HCT116 (cell line): ENCODE results near the gene CYB5B. TPM values are rescaled to one million over a fixed set of nuclear protein-coding genes. Genes with fewer than 3 reads are reported as not detected.

Experiments used
- ATAC-seq: fragments of 200-7000 bp; cut with Tn5 transposase; 2 replicates; pipeline ENCODE4 v1.9.1; 2020; ENCODE audit warnings: mild to moderate bottlenecking, moderate library complexity
- Bru-seq: library from RNA; stranded (reverse); fragments of 400-500 nt; gene quantifications from one replicate; lab custom pipeline; 2021; lab: Mats Ljungman, UMichigan
- BruChase-seq, 2 experiments: library from RNA; stranded (reverse); fragments of 400-500 nt; gene quantifications; one replicate each; lab custom pipeline; 2021; lab: Mats Ljungman, UMichigan
- BruUV-seq: library from RNA; stranded (reverse); fragments of 400-500 nt; replicated peaks from 2 replicates; lab custom pipeline; 2021; lab: Mats Ljungman, UMichigan
- CTCF ChIA-PET: fragments of 300-600 bp; sonication (Branson Sonifier 250); formaldehyde crosslinking; loops from one replicate; lab custom pipeline; 2021; ENCODE audit warnings: antibody characterized with exemption; lab: Charles Lee
- POLR2A ChIA-PET: fragments of 300-600, 350-600 bp; sonication (Branson Sonifier 250); formaldehyde crosslinking; loops from one replicate; lab custom pipeline; 2021; ENCODE audit warnings: antibody characterized with exemption; lab: Charles Lee
- RAD21 ChIA-PET, 2 experiments: fragments of 300-600 bp; sonication (Branson Sonifier 250); formaldehyde crosslinking; loops; one replicate each; lab custom pipeline; 2023; ENCODE audit warnings: low total read pairs in 2 of 2; ENCODE audit not compliant: uncharacterized antibody in 2 of 2, unreplicated experiment in 2 of 2, low non-redundant PET in 1 of 2; lab: Charles Lee
- DNase-seq: peaks from one replicate; pipeline ENCODE4 v3.0.0-alpha.2; 2010; ENCODE audit warnings: low read depth, low spot score
- H2AFZ ChIP-seq: fragments of 200-600 bp; shearing (Covaris generic), sonication (generic); 2 replicates; pipeline ENCODE4 v1.6.1; 2017; ENCODE audit warnings: low read depth, mixed run types, mixed read lengths, antibody characterized with exemption, low read length; ENCODE audit not compliant: poor library complexity, severe bottlenecking
- H3K27ac ChIP-seq: 2 replicates; pipeline ENCODE4 v1.5.1; 2012; ENCODE audit warnings: low read depth, low read length
- H3K27me3 ChIP-seq: fragments of 200-600 bp; sonication (generic); 2 replicates; pipeline ENCODE4 v1.6.1; 2016; ENCODE audit warnings: mixed run types, low read length, mixed read lengths; ENCODE audit not compliant: insufficient read depth
- H3K36me3 ChIP-seq, 2 experiments: fragments of 200-500 bp in 1 of 2; fragments of 200-600 bp in 1 of 2; sonication (Bioruptor generic) in 1 of 2; sonication (generic) in 1 of 2; 2 replicates each; pipeline versions ENCODE4 v1.5.1 to v1.6.1; 2014 to 2016; ENCODE audit warnings: low read length in 2 of 2, inconsistent platforms in 1 of 2, mixed read lengths in 1 of 2, mixed run types in 1 of 2; ENCODE audit not compliant: insufficient read depth in 2 of 2, control insufficient read depth in 1 of 2
- H3K4me1 ChIP-seq, 2 experiments: fragments of 200-600 bp in 1 of 2; sonication (generic) in 1 of 2; 2 replicates each; pipeline versions ENCODE4 v1.5.1 to v1.6.1; 2012 to 2017; ENCODE audit warnings: low read length in 2 of 2, inconsistent platforms in 1 of 2, mild to moderate bottlenecking in 1 of 2, mixed read lengths in 1 of 2, mixed run types in 1 of 2, moderate library complexity in 1 of 2; ENCODE audit not compliant: insufficient read depth in 2 of 2, control insufficient read depth in 1 of 2
- H3K4me2 ChIP-seq: fragments of 200-600 bp; sonication (generic); 2 replicates; pipeline ENCODE4 v1.6.1; 2017; ENCODE audit warnings: mixed run types, low read length, mixed read lengths
- H3K4me3 ChIP-seq, 2 experiments: fragments of 200-600 bp in 1 of 2; sonication (generic) in 1 of 2; replicated peaks in 1 of 2; 2 replicates each; pipeline ENCODE4 v1.5.1; 2011 to 2016; ENCODE audit warnings: low read length in 2 of 2, control low read depth in 1 of 2, low read depth in 1 of 2, mild to moderate bottlenecking in 1 of 2, mixed read lengths in 1 of 2, mixed run types in 1 of 2
- H3K79me2 ChIP-seq: fragments of 200-600 bp; sonication (generic); 2 replicates; pipeline ENCODE4 v1.6.1; 2017; ENCODE audit warnings: mild to moderate bottlenecking, mixed run types, low read length, moderate library complexity, mixed read lengths; ENCODE audit not compliant: insufficient read depth
- H3K9ac ChIP-seq: fragments of 200-600 bp; sonication (generic); 2 replicates; pipeline ENCODE4 v1.6.1; 2016; ENCODE audit warnings: low read length, mixed read lengths
- H3K9me2 ChIP-seq: fragments of 200-600 bp; sonication (generic), shearing (Covaris generic); 2 replicates; pipeline ENCODE4 v1.6.1; 2017; ENCODE audit warnings: mixed run types, mild to moderate bottlenecking, moderate library complexity; ENCODE audit not compliant: insufficient read depth
- H3K9me3 ChIP-seq, 2 experiments: fragments of 200-500 bp in 1 of 2; fragments of 200-600 bp in 1 of 2; sonication (Bioruptor generic) in 1 of 2; sonication (generic) in 1 of 2; 2 replicates each; pipeline ENCODE4 v1.6.1; 2014 to 2017; ENCODE audit warnings: low read length in 2 of 2, mixed read lengths in 2 of 2, inconsistent platforms in 1 of 2, low read depth in 1 of 2, mild to moderate bottlenecking in 1 of 2, mixed run types in 1 of 2, moderate library complexity in 1 of 2; ENCODE audit not compliant: control insufficient read depth in 1 of 2, insufficient read depth in 1 of 2
- H4K20me1 ChIP-seq: fragments of 200-600 bp; sonication (generic), shearing (Covaris generic); 2 replicates; pipeline ENCODE4 v1.6.1; 2017; ENCODE audit warnings: mixed run types, mild to moderate bottlenecking, moderate library complexity; ENCODE audit not compliant: insufficient read depth
- ATF3 ChIP-seq: IDR thresholded peaks from 2 replicates; pipeline ENCODE4 v1.6.1; 2012
- CTCF ChIP-seq, 3 experiments: fragments of 200-600 bp in 1 of 3; sonication (generic) in 1 of 3; IDR thresholded peaks in 2 of 3; conservative IDR thresholded peaks in 1 of 3; 2 replicates each; pipeline ENCODE4 v1.5.1; 2012 to 2017; ENCODE audit warnings: low read depth in 2 of 3, low read length in 2 of 3, antibody characterized with exemption in 1 of 3, borderline replicate concordance in 1 of 3, control low read depth in 1 of 3, mild to moderate bottlenecking in 1 of 3, mixed read lengths in 1 of 3, mixed run types in 1 of 3, moderate library complexity in 1 of 3; ENCODE audit not compliant: insufficient read depth in 1 of 3
- ELF1 ChIP-seq: IDR thresholded peaks from 2 replicates; pipeline ENCODE4 v1.6.1; 2012; ENCODE audit warnings: low read depth, borderline replicate concordance
- EZH2phosphoT487 ChIP-seq: fragments of 200-600 bp; IDR thresholded peaks from 2 replicates; pipeline ENCODE4 v1.6.1; 2018; ENCODE audit warnings: antibody characterized with exemption, borderline replicate concordance
- MAX ChIP-seq: IDR thresholded peaks from 2 replicates; pipeline ENCODE4 v1.6.1; 2012
- REST ChIP-seq: IDR thresholded peaks from 2 replicates; pipeline ENCODE4 v1.6.1; 2012; ENCODE audit warnings: low read depth
- SIN3A ChIP-seq: IDR thresholded peaks from 2 replicates; pipeline ENCODE4 v1.6.1; 2012; ENCODE audit warnings: low read depth
- SP1 ChIP-seq: IDR thresholded peaks from 2 replicates; pipeline ENCODE4 v1.6.1; 2012; ENCODE audit warnings: low read depth
- SRF ChIP-seq: IDR thresholded peaks from 2 replicates; pipeline ENCODE4 v1.6.1; 2012; ENCODE audit warnings: low read depth
- TCF7L2 ChIP-seq: IDR thresholded peaks from 2 replicates; pipeline ENCODE4 v1.7.0; 2011; ENCODE audit warnings: borderline replicate concordance, inconsistent platforms; ENCODE audit not compliant: insufficient read depth, insufficient read length; ENCODE audit errors: extremely low read depth
- YY1 ChIP-seq: IDR thresholded peaks from 2 replicates; pipeline ENCODE4 v1.6.1; 2011; ENCODE audit warnings: low read length, low read depth, moderate library complexity, mild to moderate bottlenecking; ENCODE audit not compliant: insufficient replicate concordance; ENCODE audit errors: extremely low read depth
- ZBTB33 ChIP-seq: IDR thresholded peaks from 2 replicates; pipeline ENCODE4 v1.6.1; 2011; ENCODE audit warnings: mild to moderate bottlenecking, low read length, moderate library complexity; ENCODE audit not compliant: insufficient replicate concordance; ENCODE audit errors: extremely low read depth
- ZFX ChIP-seq: fragments of 450-650 bp; IDR thresholded peaks from 2 replicates; pipeline ENCODE4 v1.6.1; 2017
- ZNF274 ChIP-seq: fragments of 200-500 bp; sonication (Bioruptor generic); IDR thresholded peaks from 2 replicates; pipeline ENCODE4 v1.6.1; 2014; ENCODE audit warnings: mild to moderate bottlenecking, low read depth, low read length, inconsistent platforms
- intact Hi-C: fragments of 100-400 bp; cut with micrococcal nuclease; formaldehyde crosslinking; loops from 2 replicates; pipeline ENCODE4 v1.10.0; 2022
- long read RNA-seq: library from polyadenylated mRNA; unstranded; transcript quantifications from one replicate; pipeline ENCODE4 v2.0.0, GENCODE V29; 2021; ENCODE audit not compliant: unreplicated experiment
- polyA plus RNA-seq: library from polyadenylated mRNA; unstranded; fragments of >200 nt; gene quantifications from 2 replicates; pipeline ENCODE4 v1.2.1, GENCODE V29; 2012; ENCODE audit warnings: missing spikeins
- total RNA-seq: library from RNA; stranded (reverse); gene quantifications from one replicate; pipeline ENCODE4 v1.2.1, GENCODE V29; 2021; ENCODE audit not compliant: unreplicated experiment

CYB5B gene
- 689 TPM for total RNA-seq
- 259 and 345 TPM in 2 replicates for polyA plus RNA-seq
- Bru-seq, nascent RNA: percentile 98 among the genes with signal in this experiment
- percentile 97 among the genes with signal in this experiment for BruChase-seq, experiment 1, labeled RNA remaining after a 6-hour chase
- BruChase-seq, experiment 2, labeled RNA remaining after a 2-hour chase: percentile 98 among the genes with signal in this experiment
- long read RNA-seq, full-length matches to known transcripts: 591 of 628 reads
- long read RNA-seq, partial matches to known transcripts: 4 of 628 reads
- long read RNA-seq, other reads (novel, unspliced or antisense): 33 of 628 reads

GRCh38 chr16:69424053-69424934 lies at the start of gene CYB5B:
CYB5B (plus strand) TSS chr16:69424619; CDS start chr16:69424684, 65 bp downstream.
- ATAC-seq (peak; percentile 91), DNase-seq (peak; percentile 100)
- no peaks in the 10 kb centered on the region for H3K9me2 ChIP-seq
- H3K4me2 ChIP-seq: peak within 1 kb of the TSS; percentile 87
- POLR2A ChIA-PET: interaction anchor here (1.5 to 1.7 kb wide), 3 partner anchors 15 to 28 kb away, joined by 7 to 14 read pairs (median 10); no protein-coding TSS in a partner anchor
- peaks cover 49% of the 10 kb centered on the region for H3K79me2 ChIP-seq
- no peak within 1 kb of the TSS for H2AFZ ChIP-seq
- peaks cover 0 to 7% of the 10 kb centered on the region in 2 experiments; a peak in 1 of 4 replicates for H3K9me3 ChIP-seq
- H3K27me3 ChIP-seq: no peaks in the 10 kb centered on the region
- intact Hi-C loops: no loop called here
- peak within 1 kb of the TSS; percentile 82 to 99 for H3K4me3 ChIP-seq
- RAD21 ChIA-PET: no interaction called here
- peaks cover 52 to 63% of the 10 kb centered on the region in 2 experiments for H3K4me1 ChIP-seq
- CTCF ChIA-PET: no interaction called here
- H3K9ac ChIP-seq: peak within 1 kb of the TSS; percentile 84
- BruUV-seq: no TSS peak
- H3K36me3 ChIP-seq: peaks cover 13 to 33% of the 10 kb centered on the region in 2 experiments
- H3K27ac ChIP-seq: peak within 1 kb of the TSS; percentile 90
- H4K20me1 ChIP-seq: no peaks in the 10 kb centered on the region
- TF ChIP-seq SRF: no peak
- TF ChIP-seq YY1: peak; percentile 79
- peak; percentile 38; the same call in 1 of the 2 replicates for TF ChIP-seq ZFX
- peak; percentile 71 for TF ChIP-seq ZBTB33
- TF ChIP-seq SP1: peak; percentile 99
- TF ChIP-seq MAX: peak; percentile 71
- peak; percentile 69; the same call in 1 of the 2 replicates for TF ChIP-seq ELF1
- TF ChIP-seq ATF3: no peak
- no peak for TF ChIP-seq EZH2phosphoT487
- no peak for TF ChIP-seq REST
- TF ChIP-seq SIN3A: peak; percentile 92
- no peak for TF ChIP-seq ZNF274
- peak; percentile 27 for TF ChIP-seq TCF7L2
- TF ChIP-seq CTCF (IDR thresholded peaks at IDR 0.05 in 2 of 3, conservative IDR thresholded peaks at IDR 0.05 in 1 of 3; ENCODE audit: borderline replicate concordance in 1 of 3, insufficient read depth in 1 of 3, low read depth in 2 of 3, low read length in 2 of 3): no peak
